BLaER1 treated with 17β-estradiol and CSF1 and Interleukin-3, amounts not matched to agents 10 nM and 100 nM (cell line): ENCODE data around the gene FCHSD2.

Experiments
- H3K27ac ChIP-seq, 11 experiments: shearing (Covaris generic); formaldehyde crosslinking; 2 replicates each; pipeline ENCODE4 v1.8.1; 2022
- H3K27me3 ChIP-seq, 11 experiments: shearing (Covaris generic); formaldehyde crosslinking; 2 replicates each; pipeline ENCODE4 v1.8.1; 2022
- H3K36me3 ChIP-seq, 11 experiments: shearing (Covaris generic); formaldehyde crosslinking; 2 replicates each; pipeline ENCODE4 v1.8.1; 2022
- H3K4me1 ChIP-seq, 10 experiments: shearing (Covaris generic); formaldehyde crosslinking; 2 replicates each; pipeline ENCODE4 v1.8.1; 2022
- H3K4me2 ChIP-seq, 11 experiments: shearing (Covaris generic); formaldehyde crosslinking; 2 replicates each; pipeline ENCODE4 v1.8.1; 2022
- H3K4me3 ChIP-seq, 10 experiments: shearing (Covaris generic); formaldehyde crosslinking; 2 replicates each; pipeline ENCODE4 v1.8.1; 2022
- H3K9ac ChIP-seq, 11 experiments: shearing (Covaris generic); formaldehyde crosslinking; 2 replicates each; pipeline ENCODE4 v1.8.1; 2022
- H3K9me3 ChIP-seq, 11 experiments: shearing (Covaris generic); formaldehyde crosslinking; replicated peaks in 1 of 11; 2 replicates each; pipeline ENCODE4 v1.8.1; 2022
- H4K20me1 ChIP-seq, 11 experiments: shearing (Covaris generic); formaldehyde crosslinking; 2 replicates each; pipeline ENCODE4 v1.8.1; 2022
- Cebpa-rat ChIP-seq, 11 experiments: shearing (Covaris generic); IDR thresholded peaks; 2 replicates each; pipeline ENCODE4 v1.8.1; 2022

The FCHSD2 gene

DNA sequence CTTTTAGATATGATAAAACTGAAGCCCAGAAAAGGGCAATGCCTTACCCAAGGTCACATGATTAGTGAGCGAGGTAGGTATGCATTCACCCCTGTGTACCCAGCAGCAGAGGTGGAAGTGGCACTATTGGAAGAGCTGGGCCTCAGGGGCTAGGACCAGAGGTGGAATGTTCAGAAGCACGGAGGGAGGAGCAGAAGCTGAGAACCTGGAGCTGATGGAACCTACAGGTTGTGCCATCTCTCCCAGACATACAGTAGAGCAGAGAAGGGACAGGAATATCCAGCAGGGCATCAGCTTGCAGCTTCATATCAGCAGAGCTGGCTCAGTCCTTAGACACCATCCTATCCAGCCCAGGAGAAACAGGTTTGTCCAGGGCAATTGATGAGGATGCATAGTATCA is 14.6 kb upstream of the FCHSD2 start:
- peak overlapping the region; percentile 71 to 96 (median 88) for H3K4me2 ChIP-seq
- peaks cover 73 to 96% (median 80%) of the 10 kb centered on the region in 10 experiments for H3K4me1 ChIP-seq
- 0 out of 20 replicates have a peak overlapping the region, but pooled peaks of 1 of the 10 experiments have one; percentile 9 for H3K4me3 ChIP-seq
- H3K27me3 ChIP-seq = no peaks in the 10 kb centered on the region
- H4K20me1 ChIP-seq = no peaks in the 10 kb centered on the region
- H3K27ac ChIP-seq = peak overlapping the region in 8 of 11 experiments; percentile 52 to 84 (median 64); a peak in 10 of 22 replicates
- no peak overlapping the region; a peak in 1 of 22 replicates for H3K9ac ChIP-seq
- no peaks in the 10 kb centered on the region for H3K36me3 ChIP-seq
- H3K9me3 ChIP-seq = peaks cover 0 to 6% (median 0%) of the 10 kb centered on the region in 11 experiments; a peak in 4 of 22 replicates
- no peak for TF ChIP-seq Cebpa-rat (IDR thresholded peaks at IDR 0.05)

DNA sequence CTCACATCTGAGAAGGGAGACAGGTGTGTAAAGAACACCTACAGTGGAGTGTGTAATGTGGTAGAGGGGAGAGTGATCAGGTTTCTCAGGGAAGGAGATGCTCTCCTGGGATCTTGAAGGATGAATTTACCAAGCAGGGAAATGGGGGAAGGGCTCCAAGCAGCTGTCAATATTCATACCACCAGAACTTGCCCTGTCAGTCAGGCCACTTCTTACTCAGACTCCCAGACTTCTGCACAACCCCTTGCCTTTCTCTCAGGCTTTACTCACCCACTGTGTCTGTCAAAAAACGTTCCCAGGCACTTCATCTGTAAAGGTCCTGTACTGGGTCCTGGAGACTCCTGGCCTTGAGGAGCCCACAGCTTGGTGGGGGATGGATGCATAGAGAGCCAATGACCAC is 14.0 kb upstream of the FCHSD2 start:
- H3K36me3 ChIP-seq = no peaks in the 10 kb centered on the region
- H3K9ac ChIP-seq = no peak overlapping the region
- peak overlapping the region; percentile 71 to 96 (median 88) for H3K4me2 ChIP-seq
- no peaks in the 10 kb centered on the region for H3K27me3 ChIP-seq
- no peaks in the 10 kb centered on the region for H4K20me1 ChIP-seq
- peak overlapping the region in 5 of 11 experiments; percentile 25 to 84 (median 59); a peak in 6 of 22 replicates for H3K27ac ChIP-seq
- H3K4me1 ChIP-seq = peaks cover 78 to 98% (median 86%) of the 10 kb centered on the region in 10 experiments
- 0 out of 22 replicates have a peak, but pooled peaks cover 0 to under 1% (median 0%) of the 10 kb centered on the region in 11 experiments for H3K9me3 ChIP-seq
- no peak for TF ChIP-seq Cebpa-rat (IDR thresholded peaks at IDR 0.05)
- H3K4me3 ChIP-seq = no peak overlapping the region

DNA sequence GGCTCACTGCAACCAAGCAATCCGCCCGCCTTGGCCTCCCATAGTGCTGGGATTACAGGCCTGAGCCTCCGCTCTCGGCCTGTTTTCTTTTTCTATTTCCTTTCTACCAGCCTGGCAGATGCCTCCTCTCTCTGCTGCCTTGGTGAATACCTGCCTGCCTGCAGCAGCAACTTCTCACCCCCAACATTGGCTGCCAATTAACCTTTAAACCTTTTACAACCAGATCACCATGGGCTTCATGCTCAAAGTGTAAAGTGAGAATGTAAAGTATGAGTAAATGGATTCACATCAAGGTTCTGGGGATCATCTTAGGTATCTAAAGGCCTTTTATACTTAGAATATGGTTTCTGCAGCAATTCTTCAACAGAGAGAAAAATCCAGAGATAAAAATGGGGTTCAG is 13.0 kb upstream of the FCHSD2 start:
- Histone ChIP-seq H3K27me3 (no peaks in the 10 kb centered on the region), H3K4me2 (peak overlapping the region; percentile 76 to 96 (median 88)), H3K9me3 (no peaks in the 10 kb centered on the region), H3K4me1 (peaks cover 88 to 100% (median 94%) of the 10 kb centered on the region in 10 experiments), H3K4me3 (no peak overlapping the region), H4K20me1 (no peaks in the 10 kb centered on the region), H3K36me3 (no peaks in the 10 kb centered on the region), H3K9ac (peak overlapping the region in 6 of 11 experiments; percentile 58 to 77 (median 71); a peak in 7 of 22 replicates), H3K27ac (peak overlapping the region; percentile 12 to 91 (median 77); a peak in 20 of 22 replicates)
- no peak for TF ChIP-seq Cebpa-rat (IDR thresholded peaks at IDR 0.05)

DNA sequence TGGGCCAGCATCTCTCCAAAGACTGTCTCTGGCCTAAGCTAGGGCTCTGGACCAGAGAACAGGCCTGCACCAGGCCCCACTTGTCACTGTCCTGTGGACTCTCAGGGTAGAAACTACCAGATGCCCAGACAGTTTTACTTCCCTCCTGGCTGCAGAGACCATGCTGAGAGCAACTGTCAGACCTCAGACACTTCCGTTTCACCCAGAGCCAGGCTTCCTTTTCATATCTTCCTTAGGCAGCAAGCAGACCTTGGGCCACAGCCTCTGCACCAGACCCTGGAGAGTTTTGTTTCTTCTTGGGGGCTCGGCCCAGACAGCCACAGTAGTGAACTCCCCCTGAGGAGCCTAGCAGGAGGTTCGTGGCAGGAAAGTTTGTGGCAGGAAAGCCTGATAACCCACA is 12.1 kb upstream of the FCHSD2 start:
- H3K27me3 ChIP-seq = no peaks in the 10 kb centered on the region
- peak overlapping the region; percentile 12 to 91 (median 77); a peak in 21 of 22 replicates for H3K27ac ChIP-seq
- H3K4me2 ChIP-seq = peak overlapping the region; percentile 76 to 96 (median 88)
- H3K4me3 ChIP-seq = no peak overlapping the region
- peaks cover 85 to 100% (median 98%) of the 10 kb centered on the region in 10 experiments for H3K4me1 ChIP-seq
- peak overlapping the region in 8 of 11 experiments; percentile 51 to 77 (median 68); a peak in 17 of 22 replicates for H3K9ac ChIP-seq
- H3K36me3 ChIP-seq = no peaks in the 10 kb centered on the region
- H4K20me1 ChIP-seq = no peaks in the 10 kb centered on the region
- no peaks in the 10 kb centered on the region for H3K9me3 ChIP-seq
- no peak for TF ChIP-seq Cebpa-rat (IDR thresholded peaks at IDR 0.05)

DNA sequence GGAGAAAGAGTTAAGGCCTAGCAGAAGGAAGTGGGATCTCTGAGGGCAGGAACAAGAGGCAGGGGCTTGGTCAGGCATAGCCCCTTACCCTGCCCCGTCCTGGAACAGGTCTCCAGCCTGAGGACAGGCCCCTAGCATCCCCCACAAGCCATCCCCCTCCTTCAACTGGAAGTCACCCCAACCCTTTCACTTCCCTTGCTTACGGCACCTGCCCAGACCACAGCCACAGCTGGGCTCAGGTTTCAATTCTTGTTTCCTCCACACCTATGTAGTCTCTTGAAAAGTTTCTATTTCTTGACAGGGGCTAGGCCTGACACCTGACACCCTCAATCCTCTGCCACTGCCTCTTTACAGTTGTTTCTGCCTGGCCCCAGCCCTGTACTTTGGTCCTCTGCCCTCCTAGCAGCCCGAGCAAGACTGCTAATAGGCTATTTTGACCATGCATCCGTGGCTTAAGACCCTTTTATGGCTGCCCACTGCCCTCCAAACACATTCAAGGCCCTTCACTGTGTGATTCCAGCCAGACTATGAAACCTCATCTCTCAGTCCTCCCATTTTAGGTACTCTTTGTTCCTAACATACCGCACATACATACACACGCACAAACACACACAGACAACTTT is 10.9 kb upstream of the FCHSD2 start:
- H3K9ac ChIP-seq = peak overlapping the region in 10 of 11 experiments; percentile 9 to 77 (median 62); a peak in 17 of 22 replicates
- H3K4me2 ChIP-seq = peak overlapping the region; percentile 76 to 96 (median 88)
- peaks cover 85 to 100% (median 100%) of the 10 kb centered on the region in 10 experiments for H3K4me1 ChIP-seq

DNA sequence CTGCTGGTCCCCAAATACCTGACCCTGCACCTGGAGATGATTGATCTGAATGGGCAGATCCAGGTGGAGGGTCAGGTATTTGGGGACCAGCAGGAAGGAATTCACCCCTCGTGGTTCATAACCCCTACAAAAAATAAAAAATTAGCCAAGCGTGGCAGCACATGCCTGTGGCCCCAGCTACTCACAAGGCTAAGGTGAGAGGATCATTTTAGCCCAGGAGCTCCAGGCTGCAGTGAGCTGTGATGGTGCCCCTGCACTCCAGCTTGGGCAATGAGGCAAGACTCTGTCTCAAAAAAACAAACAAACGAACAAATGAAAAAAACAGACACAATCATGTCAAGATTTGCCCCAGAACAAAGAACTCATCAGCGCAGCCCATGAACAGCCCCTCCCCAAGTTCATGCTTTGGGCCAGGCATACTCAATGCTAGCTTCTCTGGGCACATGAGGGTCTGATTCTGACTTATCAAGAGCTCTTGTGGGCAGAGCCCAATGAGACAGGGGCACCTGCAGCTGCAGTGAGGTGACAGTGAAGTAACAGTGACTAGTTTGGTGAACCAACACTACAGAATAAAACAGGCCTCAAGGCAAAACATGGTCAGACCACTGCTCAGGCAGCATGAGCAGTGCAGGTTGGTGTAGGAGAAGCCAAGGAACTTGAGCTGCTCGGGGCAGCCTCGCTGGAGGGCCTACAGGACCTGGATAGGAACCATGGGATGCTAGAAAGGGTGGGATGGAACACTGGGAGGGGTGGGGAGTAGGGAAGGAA is 10.2 kb upstream of the FCHSD2 start:
- H3K4me1 ChIP-seq = peaks cover 85 to 100% (median 100%) of the 10 kb centered on the region in 10 experiments
- H3K9ac ChIP-seq = peak overlapping the region in 6 of 11 experiments; percentile 21 to 73 (median 64); a peak in 10 of 22 replicates

More for the DNA sequence above, 10.9 kb upstream of the FCHSD2 start:
- Histone ChIP-seq H3K27me3 (no peaks in the 10 kb centered on the region), H3K36me3 (no peaks in the 10 kb centered on the region), H4K20me1 (no peaks in the 10 kb centered on the region), H3K27ac (peak overlapping the region; percentile 1 to 91 (median 77); a peak in 21 of 22 replicates), H3K4me3 (peak overlapping the region in 1 of 10 experiments; percentile 3; a peak in 2 of 20 replicates), H3K9me3 (no peaks in the 10 kb centered on the region)
- TF ChIP-seq Cebpa-rat (IDR thresholded peaks at IDR 0.05) = no peak

DNA sequence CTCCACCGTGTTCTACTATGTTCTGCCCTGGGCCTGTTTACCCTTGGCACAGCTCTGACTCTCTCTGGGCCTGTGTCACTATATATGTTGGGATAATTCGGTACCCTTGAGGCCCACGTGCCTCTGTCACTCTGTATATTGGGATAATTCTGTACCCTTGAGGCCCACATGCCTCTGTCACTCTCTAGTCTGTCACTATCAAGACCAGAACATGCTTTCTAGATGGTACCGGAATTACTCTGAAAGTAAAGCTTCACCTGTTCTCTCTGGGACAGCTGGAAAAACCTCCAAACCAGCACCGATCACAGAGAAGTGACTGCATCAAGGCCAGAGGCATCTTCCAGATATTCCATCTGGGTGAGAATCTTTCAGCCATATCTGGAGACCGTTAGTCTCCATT is 9.3 kb upstream of the FCHSD2 start:
- Histone ChIP-seq H3K27ac (peak overlapping the region in 8 of 11 experiments; percentile 54 to 91 (median 85); a peak in 15 of 22 replicates), H3K4me3 (no peak overlapping the region), H4K20me1 (no peaks in the 10 kb centered on the region), H3K4me2 (peak overlapping the region in 10 of 11 experiments; percentile 76 to 96 (median 88); a peak in 18 of 22 replicates), H3K27me3 (no peaks in the 10 kb centered on the region), H3K9ac (no peak overlapping the region), H3K4me1 (peaks cover 85 to 100% (median 100%) of the 10 kb centered on the region in 10 experiments), H3K9me3 (no peaks in the 10 kb centered on the region), H3K36me3 (no peaks in the 10 kb centered on the region)
- TF ChIP-seq Cebpa-rat (IDR thresholded peaks at IDR 0.05) = no peak

More for the DNA sequence above, 10.2 kb upstream of the FCHSD2 start:
- H3K4me3 ChIP-seq = no peak overlapping the region; a peak in 2 of 20 replicates
- no peaks in the 10 kb centered on the region for H4K20me1 ChIP-seq
- H3K27me3 ChIP-seq = no peaks in the 10 kb centered on the region
- H3K27ac ChIP-seq = peak overlapping the region; percentile 1 to 91 (median 77); a peak in 20 of 22 replicates
- peak overlapping the region; percentile 76 to 96 (median 88) for H3K4me2 ChIP-seq
- TF ChIP-seq Cebpa-rat (IDR thresholded peaks at IDR 0.05) = no peak
- no peaks in the 10 kb centered on the region for H3K9me3 ChIP-seq
- no peaks in the 10 kb centered on the region for H3K36me3 ChIP-seq

DNA sequence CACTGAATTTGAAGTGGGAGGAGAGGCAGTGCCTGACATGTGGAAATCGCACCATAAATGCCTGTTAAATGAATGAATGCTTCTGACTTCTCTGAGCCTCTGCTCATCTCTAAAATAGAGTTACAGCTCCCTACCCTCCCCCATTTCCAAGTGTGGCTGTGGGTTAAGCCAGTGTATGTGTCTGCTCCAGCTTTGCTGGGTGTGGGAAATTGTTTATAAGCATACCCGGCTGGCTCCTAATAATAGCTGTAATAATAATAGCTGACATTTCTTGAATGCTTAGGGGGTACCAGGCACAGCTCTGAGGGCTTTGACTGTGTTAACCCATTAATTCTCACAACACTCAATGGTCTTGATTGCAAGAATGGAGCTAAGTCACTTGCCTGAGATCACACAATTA is 7.0 kb upstream of the FCHSD2 start:
- H3K36me3 ChIP-seq = no peaks in the 10 kb centered on the region
- no peaks in the 10 kb centered on the region for H4K20me1 ChIP-seq
- no peak overlapping the region for H3K4me3 ChIP-seq
- H3K27me3 ChIP-seq = no peaks in the 10 kb centered on the region
- no peaks in the 10 kb centered on the region for H3K9me3 ChIP-seq
- H3K4me2 ChIP-seq = peak overlapping the region; percentile 60 to 96 (median 78); a peak in 21 of 22 replicates
- no peak overlapping the region for H3K9ac ChIP-seq
- no peak for TF ChIP-seq Cebpa-rat (IDR thresholded peaks at IDR 0.05)
- peaks cover 79 to 100% (median 98%) of the 10 kb centered on the region in 10 experiments for H3K4me1 ChIP-seq
- H3K27ac ChIP-seq = peak overlapping the region in 5 of 11 experiments; percentile 11 to 53 (median 32); a peak in 5 of 22 replicates
